ENCODE results near the gene C4BPB.

C4BPB gene

GRCh38 chr1:207088161-207088560 lies 499 bp upstream of the C4BPB start:
- DNase-seq: no peak

GRCh38 chr1:207089627-207090355 lies 1.1 kb downstream of the C4BPB start:
- DNase-seq: no peak

GRCh38 chr1:207091200-207091908 lies 2.7 kb downstream of the C4BPB start:
- DNase-seq: no peak

- DNase-seq: no peak
Observed at GRCh38 chr1:207093944-207094343, 5.3 kb downstream of the C4BPB start.

GRCh38 chr1:207097871-207098324 lies 9.2 kb downstream of the C4BPB start:
- no peak for DNase-seq

GRCh38 chr1:207101720-207102119 lies 13.1 kb downstream of the C4BPB start:
- DNase-seq: no peak

GRCh38 chr1:207102146-207102545 lies 13.5 kb downstream of the C4BPB start:
- DNase-seq: no peak

- no peak for DNase-seq
Observed at GRCh38 chr1:207102659-207103058, 14.0 kb downstream of the C4BPB start.

- DNase-seq: no peak
Observed at GRCh38 chr1:207103892-207104373, 15.3 kb downstream of the C4BPB start, which contains the start of gene C4BPA. Gene C4BPA, plus strand, starts transcription at chr1:207104233. Its CDS starts 8,793 bp downstream, at chr1:207113026.

- no peak for DNase-seq
Observed at GRCh38 chr1:207109004-207109403, 20.3 kb downstream of the C4BPB start.

- DNase-seq: no peak
Observed at GRCh38 chr1:207112616-207113296, 24.1 kb downstream of the C4BPB start.

- no peak for DNase-seq
Observed at GRCh38 chr1:207115269-207115668, 26.6 kb downstream of the C4BPB start.

GRCh38 chr1:207124389-207124788 lies 35.7 kb downstream of the C4BPB start:
- no peak for DNase-seq

- no peak for DNase-seq
Observed at GRCh38 chr1:207128336-207128921, 39.8 kb downstream of the C4BPB start.

GRCh38 chr1:207129053-207129452 lies 40.4 kb downstream of the C4BPB start:
- no peak for DNase-seq

- no peak for DNase-seq
Observed at GRCh38 chr1:207130252-207131036, 41.8 kb downstream of the C4BPB start.

GRCh38 chr1:207131163-207131562 lies 42.5 kb downstream of the C4BPB start:
- no peak for DNase-seq

GRCh38 chr1:207134581-207134980 lies 45.9 kb downstream of the C4BPB start:
- no peak for DNase-seq

- no peak for DNase-seq
Observed at GRCh38 chr1:207139616-207140015, 51.0 kb downstream of the C4BPB start.

GRCh38 chr1:207140536-207140935 lies 51.9 kb downstream of the C4BPB start:
- DNase-seq: no peak

GRCh38 chr1:207145401-207146058 lies 56.9 kb downstream of the C4BPB start:
- no peak for DNase-seq

All from SHP77 (cell line).